Activated CD8-positive, alpha-beta memory T cell treated with anti-CD3 and anti-CD28 coated beads for 1 hour (primary cell): Measurements from ENCODE around the gene ERCC8.
A peak's percentile ranks its signal among the peaks of the same experiment; 100 is the strongest.
"Not testable (repeated sequence)": the region's sequence is repeated elsewhere in the genome, so short reads cannot be mapped to it uniquely, and the experiment has no call there.

Source experiments
- DNase-seq, 2 donors: peaks; one replicate each; pipeline ENCODE4 v3.0.0-alpha.2; 2020; ENCODE audit warnings: low read depth in 1 of 2; ENCODE audit errors: extremely low read depth in 1 of 2

The ERCC8 gene

DNA sequence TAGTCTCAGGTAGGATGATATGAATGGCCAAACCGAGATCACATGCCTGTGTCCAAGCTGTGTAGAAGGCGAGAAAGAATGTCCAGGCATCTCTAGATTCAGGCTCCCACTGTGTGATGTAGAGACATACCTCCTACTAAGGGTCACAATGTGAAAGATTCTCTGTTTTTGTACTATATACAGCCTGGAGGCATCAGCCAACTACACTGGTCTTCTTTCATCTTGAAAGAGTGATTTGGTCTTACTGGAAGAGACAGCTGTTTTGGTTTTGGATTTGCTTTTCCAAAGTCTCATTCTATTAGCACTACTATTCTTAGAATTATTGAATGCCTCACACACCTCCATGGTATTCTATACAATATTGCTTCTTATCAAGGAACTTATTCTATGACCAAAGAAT lies 26.4 kb downstream of the ERCC8 start:
- DNase-seq, result no peak

DNA sequence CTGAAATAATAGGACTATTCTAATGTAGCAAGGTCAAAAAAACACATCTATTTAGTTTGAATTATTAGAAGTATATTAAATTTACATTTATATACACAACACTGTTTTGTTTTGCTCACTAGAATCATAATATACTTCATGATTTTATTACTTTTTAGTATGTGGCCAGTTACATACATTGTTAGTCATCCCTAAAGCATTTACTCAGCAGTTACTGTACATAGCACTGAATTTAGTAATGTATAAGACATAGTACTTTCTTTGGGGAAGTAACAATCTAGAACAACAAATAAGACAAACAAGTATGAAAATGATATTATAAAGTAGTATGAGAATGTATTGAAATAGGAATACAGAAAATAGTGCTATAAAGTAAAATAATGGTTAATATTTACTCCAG lies 28.2 kb downstream of the ERCC8 start:
- no peak for DNase-seq

DNA sequence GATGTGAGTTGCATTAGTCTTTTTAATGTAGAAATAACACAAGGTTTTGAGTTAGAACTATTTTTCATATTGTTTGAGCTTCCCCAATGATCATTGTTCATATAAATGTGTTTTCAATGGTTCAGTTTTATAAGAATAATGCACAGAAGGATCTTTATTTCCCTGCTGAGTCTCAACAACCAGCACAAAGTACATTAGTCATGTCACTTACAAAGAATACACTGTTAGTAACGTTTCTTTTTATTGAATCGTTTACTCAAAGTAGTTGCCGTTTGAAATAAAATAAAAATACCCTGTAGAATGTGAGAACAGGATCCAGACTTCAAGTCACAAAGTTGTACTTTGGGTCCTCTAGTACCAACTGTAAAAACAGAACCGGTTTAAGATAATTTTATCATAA lies 41.5 kb downstream of the ERCC8 start:
- DNase-seq, result no peak

DNA sequence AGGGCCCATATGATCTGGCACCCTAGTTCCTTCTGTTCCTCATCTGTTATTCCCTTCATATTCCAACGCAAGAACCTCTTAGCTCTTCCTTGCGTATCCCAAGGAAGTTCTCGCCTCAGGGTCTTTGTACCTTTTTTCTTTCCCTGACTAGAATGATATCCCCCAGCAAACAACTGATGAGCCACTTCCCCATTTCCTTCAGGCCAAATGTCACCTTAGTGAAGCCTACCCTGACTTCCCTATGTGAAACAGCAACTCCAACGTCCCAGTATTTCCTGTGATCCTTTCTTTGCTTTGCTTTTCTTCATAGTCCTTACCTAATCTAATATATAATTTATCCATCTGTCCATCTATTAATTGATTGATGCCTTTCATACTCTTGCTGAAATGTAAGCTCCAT lies 47.9 kb downstream of the ERCC8 start:
- no peak for DNase-seq

DNA sequence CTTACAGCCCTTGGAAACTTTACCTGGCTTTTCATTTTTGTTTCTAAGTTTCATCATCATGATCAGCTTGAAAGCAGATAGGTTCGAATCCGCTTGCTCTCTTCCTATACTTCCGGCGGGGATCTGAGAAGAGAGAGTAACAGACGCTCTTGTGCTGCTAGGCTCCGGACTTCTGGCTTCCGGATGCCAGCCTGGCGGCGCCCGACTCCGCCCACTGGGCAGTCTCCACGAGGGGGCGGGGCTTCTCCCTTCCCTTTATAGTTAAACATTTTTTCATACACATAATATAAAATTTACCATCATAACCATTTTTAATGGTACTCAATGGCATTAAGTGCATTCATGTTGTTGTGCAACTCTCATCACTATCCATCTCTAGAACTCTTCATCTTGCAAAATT lies 51.3 kb downstream of the ERCC8 start:
- DNase-seq, result no peak

DNA sequence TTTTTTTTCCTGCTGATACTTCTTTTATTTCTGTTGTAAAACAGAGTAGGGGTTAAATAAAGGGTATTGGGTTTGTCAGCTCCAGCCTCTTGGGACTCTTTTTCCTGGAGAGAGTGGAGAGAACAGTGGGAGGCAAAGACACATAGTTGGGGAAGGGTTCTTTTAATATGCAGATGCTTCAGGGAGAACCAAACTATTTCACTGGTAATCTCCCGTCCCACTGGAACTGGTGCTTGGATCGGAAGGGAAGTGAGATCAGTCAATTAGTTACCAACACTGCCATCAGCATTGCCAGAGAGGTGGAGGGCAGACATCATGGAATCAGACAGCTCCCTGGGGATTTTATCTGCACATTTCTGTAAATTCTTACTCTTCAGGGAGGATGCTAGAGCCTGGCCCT lies 53.2 kb downstream of the ERCC8 start:
- DNase-seq, result no peak

DNA sequence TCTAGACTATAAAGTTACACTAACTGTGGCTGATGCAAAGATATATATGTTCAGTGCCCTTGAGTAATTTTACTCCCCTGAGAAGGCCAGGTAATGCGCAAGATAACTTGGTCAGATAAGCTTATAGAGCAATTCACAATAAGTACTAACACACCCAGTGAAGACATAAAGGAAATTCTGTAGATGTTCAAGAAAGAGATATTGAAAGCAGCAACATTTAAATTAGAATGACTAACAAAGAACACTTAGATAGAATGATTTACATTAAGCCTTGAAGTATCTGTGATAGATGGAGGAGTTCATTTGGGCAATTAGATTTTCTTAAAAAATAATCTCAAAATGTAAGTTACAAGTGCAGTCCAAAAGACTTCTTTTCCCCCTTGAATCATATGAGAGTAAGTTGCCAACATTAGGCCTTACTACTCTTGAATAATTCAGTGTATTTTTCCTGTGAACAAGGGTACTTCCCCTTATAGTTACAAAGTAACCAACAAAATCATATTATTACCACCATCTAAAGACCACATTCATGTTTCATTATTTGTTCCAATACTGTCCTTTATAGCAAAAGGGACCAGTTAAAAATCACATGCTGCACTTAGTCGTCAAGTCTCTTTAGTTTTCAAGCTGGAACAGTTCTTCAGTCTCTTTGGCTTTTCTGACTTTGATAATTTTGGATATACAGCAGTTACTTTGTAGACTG lies 56.4 kb downstream of the ERCC8 start:
- no peak for DNase-seq

DNA sequence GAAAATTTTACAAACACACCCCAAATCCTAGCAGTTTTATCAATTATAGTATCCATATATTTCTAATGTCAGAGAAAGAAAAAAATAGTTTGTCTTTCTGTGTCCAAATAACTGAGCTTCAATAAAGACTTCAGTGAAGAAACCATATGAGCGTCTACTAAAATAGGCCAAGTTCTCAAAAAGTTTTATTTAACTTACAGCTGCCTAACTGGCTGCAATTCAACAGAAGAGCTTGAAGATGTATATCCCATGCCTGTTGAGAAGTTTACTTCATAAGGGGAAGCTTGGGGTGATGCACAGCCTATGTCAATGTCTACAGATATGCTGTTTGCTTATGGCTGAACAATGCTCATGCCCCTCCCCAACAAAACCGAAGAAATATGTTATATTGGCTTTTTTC lies 57.1 kb downstream of the ERCC8 start:
- no peak for DNase-seq

DNA sequence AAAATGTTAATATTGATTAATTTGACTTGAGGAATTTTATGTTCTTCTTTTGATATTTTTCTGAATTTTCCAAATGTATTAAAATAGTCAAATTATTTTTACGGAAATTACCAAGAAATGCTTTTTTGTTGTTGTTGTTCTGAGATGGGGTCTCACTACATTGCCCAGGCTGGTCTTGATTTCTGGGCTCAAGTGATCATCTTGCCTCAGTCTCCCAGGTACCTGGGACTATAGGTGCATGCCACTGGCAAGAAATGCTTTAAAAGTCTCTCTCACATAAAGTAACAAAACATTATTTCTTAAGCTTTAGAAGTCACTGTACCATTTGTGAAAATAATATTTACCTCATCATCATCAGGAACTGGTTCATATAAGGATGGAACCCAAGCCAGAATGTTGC lies 57.8 kb downstream of the ERCC8 start:
- no peak for DNase-seq

DNA sequence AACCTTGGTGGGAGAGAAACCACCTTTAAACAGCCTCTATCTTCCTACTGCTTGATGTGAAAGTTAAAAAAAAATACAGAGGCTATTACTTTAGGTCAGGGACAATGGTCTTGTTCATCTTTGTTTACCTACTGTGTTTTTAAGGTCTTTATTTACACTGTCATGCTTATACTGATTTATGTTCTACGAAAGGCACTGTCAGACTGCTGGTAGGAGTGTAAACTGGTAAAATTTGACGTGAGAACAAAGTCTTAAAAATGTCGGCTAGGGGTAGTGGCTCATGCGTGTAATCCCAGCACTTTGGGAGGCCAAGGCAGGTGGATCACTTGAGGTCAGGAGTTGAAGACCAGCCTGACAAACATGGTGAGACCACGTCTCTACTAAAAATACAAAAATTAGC lies 58.7 kb downstream of the ERCC8 start:
- DNase-seq, result no peak

DNA sequence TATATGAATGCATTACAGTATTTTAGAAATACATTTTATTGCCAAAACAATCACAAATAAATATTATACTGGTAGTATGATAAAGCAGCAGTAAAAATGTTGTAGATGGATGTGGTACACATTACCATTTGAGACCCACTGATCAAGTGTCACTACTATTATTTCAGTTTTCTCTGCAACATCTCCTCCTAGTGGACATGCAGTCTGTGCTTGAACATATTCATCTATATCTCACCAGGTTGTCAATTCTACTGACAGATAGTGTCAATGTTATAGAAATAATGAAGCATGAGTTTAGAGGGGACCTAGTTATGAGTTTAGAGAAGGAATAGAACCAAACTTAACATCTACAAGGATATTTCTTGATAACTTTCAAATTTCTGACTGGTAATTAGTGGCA lies 61.6 kb downstream of the ERCC8 start:
- DNase-seq, result no peak

DNA sequence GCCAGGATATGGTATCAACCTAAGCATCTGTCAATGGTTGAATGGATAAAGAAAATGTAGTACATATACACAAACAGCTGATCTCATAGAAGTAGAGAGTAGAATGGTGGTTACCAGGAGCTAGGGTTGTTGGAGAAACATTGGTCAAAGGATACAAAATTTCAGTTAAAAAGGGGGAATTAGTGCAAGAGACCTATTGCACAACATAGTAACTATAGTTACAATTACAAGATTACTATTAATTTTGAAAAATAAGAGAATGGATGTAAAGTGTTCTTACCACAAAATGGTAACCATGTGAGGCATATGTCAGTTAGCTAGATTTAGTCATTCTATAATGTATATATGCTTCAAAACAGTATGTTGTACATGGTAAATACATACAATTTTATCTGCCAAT lies 72.0 kb downstream of the ERCC8 start:
- DNase-seq, result no peak

DNA sequence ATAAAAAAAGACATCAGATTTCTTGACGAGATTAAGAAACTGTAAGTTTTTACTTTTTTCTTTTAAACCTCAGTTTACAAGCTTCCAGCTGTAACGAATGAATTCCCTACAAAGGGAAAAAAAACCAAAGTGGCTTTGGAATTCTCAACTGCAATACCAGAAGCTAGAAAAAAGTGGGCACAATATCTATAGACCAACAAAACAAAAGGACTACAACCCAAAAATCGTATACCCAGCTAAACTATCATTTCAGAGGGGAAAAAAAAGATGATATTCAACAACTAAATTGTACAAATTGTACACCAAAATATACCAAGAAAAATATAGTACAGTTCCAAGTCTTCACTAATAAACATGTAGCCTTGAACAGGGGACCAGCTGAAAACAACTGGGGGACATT lies 74.0 kb downstream of the ERCC8 start:
- DNase-seq, result no peak

DNA sequence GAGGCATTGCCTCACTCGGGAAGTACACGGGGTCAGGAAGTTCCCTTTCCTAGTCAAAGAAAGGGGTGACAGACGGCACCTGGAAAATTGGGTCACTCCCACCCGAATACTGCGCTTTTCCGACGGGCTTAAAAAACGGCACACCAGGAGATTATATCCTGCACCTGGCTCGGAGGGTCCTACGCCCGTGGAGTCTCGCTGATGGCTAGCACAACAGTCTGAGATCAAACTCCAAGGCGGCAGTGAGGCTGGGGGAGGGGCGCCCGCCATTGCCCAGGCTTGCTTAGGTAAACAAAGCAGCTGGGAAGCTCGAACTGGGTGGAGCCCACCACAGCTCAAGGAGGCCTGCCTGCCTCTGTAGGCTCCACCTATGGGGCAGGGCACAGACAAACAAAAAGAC lies 84.3 kb downstream of the ERCC8 start:
- not testable (repeated sequence) for DNase-seq

DNA sequence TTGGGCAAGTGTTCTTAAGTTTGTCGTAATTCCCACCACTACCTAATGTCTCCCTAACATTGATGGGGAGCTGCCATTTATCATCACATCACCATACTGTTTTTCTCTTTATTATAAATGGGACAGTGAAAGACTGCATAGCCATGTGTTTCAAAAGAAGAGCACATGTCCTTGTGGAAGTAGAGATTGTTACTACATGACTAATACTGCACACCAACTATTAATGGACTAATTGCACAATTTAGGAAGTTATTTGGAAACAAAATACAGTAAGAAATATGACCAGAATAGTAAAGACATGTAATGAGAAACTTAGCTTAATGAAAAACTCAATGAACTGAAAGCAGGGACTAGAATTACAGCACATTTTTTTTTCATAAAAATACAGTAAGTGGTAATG lies 88.8 kb downstream of the ERCC8 start:
- no peak for DNase-seq

DNA sequence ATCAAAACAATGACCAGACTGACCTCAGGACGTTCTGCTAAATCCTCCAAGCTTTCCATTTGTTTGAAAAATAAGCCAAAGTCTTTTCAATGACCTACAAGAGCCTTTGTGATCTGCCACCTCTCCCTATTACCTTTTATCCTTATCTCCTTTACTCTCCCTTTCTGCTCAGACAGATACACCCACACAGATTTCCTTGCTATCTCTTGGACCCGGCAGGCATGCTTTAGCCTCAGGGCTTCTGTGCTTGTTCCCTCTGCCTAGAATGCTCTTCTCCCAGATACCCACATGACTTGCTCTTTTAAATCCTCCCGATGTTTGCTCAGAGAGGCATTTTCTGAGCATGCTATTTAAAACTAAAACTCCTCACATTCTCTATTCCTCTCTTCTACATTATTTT lies 91.9 kb downstream of the ERCC8 start:
- no peak for DNase-seq

DNA sequence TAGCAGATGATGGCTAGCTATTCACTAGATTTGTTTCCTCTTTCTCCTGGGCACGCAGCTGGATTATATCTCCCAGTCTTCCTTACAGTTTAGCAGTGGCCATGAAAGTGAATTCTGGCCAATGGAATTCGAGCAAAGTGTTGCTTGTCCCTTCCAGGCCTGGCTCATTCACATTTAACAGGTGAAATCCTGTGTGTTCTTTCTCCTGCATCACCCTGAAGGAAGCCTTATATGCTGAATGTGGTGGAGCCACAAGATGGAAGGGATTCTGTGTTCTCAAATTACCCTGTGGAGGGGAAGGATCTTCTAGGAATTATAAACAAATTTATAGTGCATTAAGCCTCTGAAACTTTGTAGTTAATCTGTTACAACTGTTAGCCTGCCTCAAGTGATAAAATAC lies 92.6 kb downstream of the ERCC8 start:
- DNase-seq, result no peak

DNA sequence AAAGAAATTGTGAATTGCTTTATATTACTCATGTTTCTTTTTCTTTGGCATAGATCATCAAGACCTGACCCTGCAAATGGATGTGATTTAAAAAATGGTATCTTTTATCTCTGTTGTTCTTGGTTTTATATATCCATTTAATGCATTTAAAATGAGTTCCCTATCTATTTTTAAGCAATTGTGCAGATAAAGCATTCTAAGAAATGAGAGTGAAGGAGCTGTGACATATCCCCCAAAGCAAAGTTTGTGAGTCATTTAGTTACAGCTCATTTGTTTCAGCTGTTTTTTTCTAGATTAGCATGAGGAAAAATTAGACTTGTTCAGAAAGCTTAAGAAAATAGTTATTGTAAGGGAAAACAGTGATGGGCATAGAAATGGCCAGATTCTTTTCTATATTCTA lies 93.2 kb downstream of the ERCC8 start:
- no peak for DNase-seq

DNA sequence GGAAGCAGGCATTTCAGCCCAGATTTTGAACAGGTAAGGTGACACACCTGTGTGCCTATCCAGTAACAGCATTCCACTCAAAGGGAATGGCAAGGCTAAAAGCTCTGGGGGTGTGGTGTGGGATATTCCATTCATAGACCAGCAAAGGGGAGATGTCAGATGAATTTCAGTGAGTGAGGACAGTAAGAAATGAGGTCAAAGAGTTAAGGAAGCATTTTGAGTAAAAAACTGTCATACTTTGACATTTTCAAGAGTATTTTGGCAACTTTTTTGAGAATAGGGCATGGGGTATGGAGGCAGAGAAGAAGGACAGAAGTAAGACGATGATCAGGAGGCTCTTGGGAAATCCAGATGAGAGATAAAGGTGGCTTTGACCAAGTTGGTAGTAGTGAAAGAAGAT lies 98.6 kb downstream of the ERCC8 start:
- no peak for DNase-seq

DNA sequence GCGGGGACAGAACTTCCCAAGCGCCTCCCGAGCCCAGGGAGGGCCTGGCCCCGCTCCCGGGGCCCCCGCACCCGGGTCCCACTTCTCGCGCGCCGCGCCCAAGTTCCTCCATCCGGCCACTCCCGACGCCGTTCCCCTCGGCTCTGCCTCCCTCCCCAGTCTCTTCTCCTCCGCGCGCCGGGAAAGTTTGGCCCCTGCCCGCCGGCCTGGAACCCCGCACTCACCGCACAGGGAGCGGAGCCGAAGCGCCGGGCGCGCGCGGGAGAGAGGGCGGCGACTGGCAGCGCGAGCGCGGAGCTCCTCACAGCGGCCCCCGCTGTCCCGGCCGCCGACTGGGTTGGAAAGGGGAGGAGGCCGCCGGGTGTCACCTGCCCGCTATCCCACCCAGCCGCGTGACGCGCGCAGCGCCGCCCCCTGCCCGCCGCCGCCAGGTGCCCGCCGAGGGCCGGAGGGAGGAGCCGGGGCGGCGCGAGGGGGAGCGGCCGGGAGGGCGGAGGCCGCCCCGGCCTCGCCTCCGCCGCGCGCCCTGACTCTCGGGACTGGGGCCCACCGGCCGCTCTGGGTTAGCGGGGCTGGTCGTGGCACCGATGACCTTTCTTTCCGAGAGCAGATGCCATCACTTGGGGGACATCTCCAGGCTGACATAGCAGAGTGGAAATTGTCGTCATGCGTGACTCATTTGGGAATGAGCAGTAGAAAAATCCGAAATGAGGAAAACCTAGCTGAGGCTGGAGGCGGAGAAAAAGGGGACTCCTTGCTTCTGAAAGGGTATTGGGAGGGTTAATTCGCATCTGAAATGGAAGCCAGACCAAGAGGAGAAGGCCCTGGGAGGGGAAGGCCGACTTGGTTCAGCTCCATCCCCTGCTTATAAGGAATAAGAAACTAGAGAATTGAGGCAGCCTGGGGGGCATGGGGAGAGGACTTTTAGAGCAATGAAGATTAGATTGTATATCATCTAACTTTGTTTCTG lies 100.6 kb downstream of the ERCC8 start, which contains the start of gene ELOVL7:
ELOVL7 (minus strand) TSS at position 334 of the 970 bp plus-strand sequence. CDS start 56,872 bp downstream, outside the sequence.
- peak in 1 of 2 donors; percentile 5 for DNase-seq

DNA sequence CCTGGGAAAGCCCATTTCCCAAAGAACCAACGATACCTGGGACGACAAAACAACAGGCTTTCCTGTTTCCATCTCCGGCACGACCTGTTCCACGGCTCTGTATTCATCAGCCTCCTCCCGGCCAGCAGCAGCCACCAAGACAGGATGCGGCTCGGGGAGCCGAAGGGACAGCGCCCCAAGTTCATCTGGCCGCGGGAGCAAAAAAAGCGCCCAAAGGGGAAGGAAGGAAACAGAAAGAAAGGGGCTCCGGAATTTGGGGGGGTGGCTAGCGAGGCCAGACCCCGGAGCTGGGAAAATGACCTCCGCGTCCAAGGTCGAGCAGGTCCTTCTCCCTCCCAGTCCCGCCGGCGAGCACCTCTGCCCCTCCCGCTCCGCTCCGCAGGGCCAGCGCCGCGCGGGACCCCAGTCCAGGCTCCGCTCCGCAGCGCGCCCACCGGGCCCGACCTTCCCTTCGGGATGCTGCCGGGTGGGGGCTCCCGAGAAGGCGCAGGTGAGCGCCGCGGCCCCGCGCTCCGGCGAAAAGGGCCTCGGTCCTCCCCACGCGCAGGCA lies 101.4 kb downstream of the ERCC8 start:
- DNase-seq, result no peak

DNA sequence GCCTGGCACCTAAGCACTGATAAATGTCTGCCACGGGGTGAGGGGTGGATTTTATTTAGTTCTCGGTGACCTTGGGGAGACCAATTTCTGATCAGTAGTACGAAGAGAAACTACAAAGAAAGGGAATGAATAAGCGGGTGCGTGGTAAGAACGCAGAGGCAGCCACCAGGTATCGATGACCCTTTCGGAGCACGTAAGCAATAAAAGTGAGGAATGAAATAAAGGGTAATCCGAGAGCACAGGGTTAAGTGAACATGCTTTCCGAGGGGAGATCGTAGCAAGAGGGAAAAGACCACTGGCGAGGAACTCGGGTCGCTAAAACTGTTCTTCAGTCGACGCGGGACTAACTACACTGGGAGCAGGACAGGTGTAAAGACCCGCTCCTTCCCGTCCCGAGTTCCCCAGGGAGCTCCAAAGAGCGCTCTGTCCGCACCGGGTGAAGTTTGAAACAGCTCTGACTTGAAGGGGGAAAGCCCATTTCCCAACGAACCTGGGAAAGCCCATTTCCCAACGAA lies 101.9 kb downstream of the ERCC8 start:
- DNase-seq, result no peak
